Neural progenitor cell (in vitro differentiated cells): ENCODE data around the gene ILKAP. TPM values are rescaled to one million over a fixed set of nuclear protein-coding genes. Genes with fewer than 3 reads are reported as not detected.

Source experiments
- DNase-seq: peaks from one replicate; pipeline ENCODE4 v3.0.0-alpha.2; 2016; ENCODE audit warnings: low spot score
- H2AFZ ChIP-seq: fragments of 200-600 bp; sonication (generic); replicated peaks from 2 replicates; pipeline ENCODE4 v1.6.1; 2016; ENCODE audit warnings: antibody characterized with exemption
- H3F3A ChIP-seq: fragments of 200-600 bp; sonication (generic); 2 replicates; pipeline ENCODE4 v1.6.1; 2016; ENCODE audit warnings: antibody characterized with exemption, low read depth
- H3K27ac ChIP-seq: fragments of 200-600 bp; sonication (generic); 2 replicates; pipeline ENCODE4 v1.5.1; 2016; ENCODE audit warnings: mild to moderate bottlenecking
- H3K27me3 ChIP-seq: fragments of 200-600 bp; sonication (generic); 2 replicates; pipeline ENCODE4 v1.6.1; 2016; ENCODE audit warnings: mild to moderate bottlenecking, moderate library complexity
- H3K36me3 ChIP-seq: fragments of 200-600 bp; sonication (generic); 2 replicates; pipeline ENCODE4 v1.5.1; 2016
- H3K4me1 ChIP-seq: fragments of 200-600 bp; sonication (generic); 2 replicates; pipeline ENCODE4 v1.6.1; 2016; ENCODE audit warnings: mixed run types
- H3K4me2 ChIP-seq: fragments of 200-600 bp; sonication (generic); 2 replicates; pipeline ENCODE4 v1.6.1; 2016
- H3K4me3 ChIP-seq: fragments of 200-600 bp; sonication (generic); 2 replicates; pipeline ENCODE4 v1.5.1; 2016
- H3K79me2 ChIP-seq: fragments of 200-600 bp; sonication (generic); 2 replicates; pipeline ENCODE4 v1.6.1; 2016; ENCODE audit warnings: low read depth
- H3K9ac ChIP-seq: fragments of 200-600 bp; sonication (generic); 2 replicates; pipeline ENCODE4 v1.6.1; 2016
- H3K9me3 ChIP-seq: fragments of 200-600 bp; sonication (generic); 2 replicates; pipeline ENCODE4 v1.5.1; 2016; ENCODE audit warnings: low read depth
- H4K20me1 ChIP-seq: fragments of 200-600 bp; sonication (generic); 2 replicates; pipeline ENCODE4 v1.6.1; 2016; ENCODE audit warnings: low read depth
- H3K27ac Mint-ChIP-seq: 3 replicates; pipeline ENCODE4 v1.8.0; 2021; ENCODE audit warnings: mixed read lengths
- H3K27me3 Mint-ChIP-seq: 2 replicates; pipeline ENCODE4 v1.8.0; 2022; ENCODE audit warnings: low read depth, mild to moderate bottlenecking, inconsistent platforms, moderate library complexity, mixed read lengths; ENCODE audit not compliant: insufficient read depth
- H3K36me3 Mint-ChIP-seq: 3 replicates; pipeline ENCODE4 v1.8.0; 2021; ENCODE audit warnings: mixed read lengths
- H3K4me1 Mint-ChIP-seq: 3 replicates; pipeline ENCODE4 v1.8.0; 2021; ENCODE audit warnings: mixed read lengths
- H3K4me3 Mint-ChIP-seq: 3 replicates; pipeline ENCODE4 v1.8.0; 2021; ENCODE audit warnings: mild to moderate bottlenecking, moderate library complexity, mixed read lengths
- H3K9me3 Mint-ChIP-seq: 3 replicates; pipeline ENCODE4 v1.8.0; 2020; ENCODE audit warnings: mixed read lengths
- EZH2 ChIP-seq: fragments of 200-600 bp; sonication (generic); IDR thresholded peaks from 2 replicates; pipeline ENCODE4 v1.6.1; 2017; ENCODE audit warnings: antibody characterized with exemption, mild to moderate bottlenecking, moderate library complexity
- EZH2phosphoT487 ChIP-seq: fragments of 200-600 bp; sonication (generic); IDR thresholded peaks from 2 replicates; pipeline ENCODE4 v1.6.1; 2017; ENCODE audit warnings: antibody characterized with exemption
- total RNA-seq: library from RNA; depleted of rRNA; stranded (reverse); fragments of >200 nt; gene quantifications from 2 replicates; pipeline ENCODE4 v1.2.3, GENCODE V29; 2015; ENCODE audit warnings: low replicate concordance
- TF ChIP-seq, protein P1 (sequence below): fragments of 200-600 bp; sonication (generic); IDR thresholded peaks from 2 replicates; pipeline ENCODE4 v1.5.1; 2017; ENCODE audit warnings: antibody characterized with exemption, mild to moderate bottlenecking

ILKAP gene, protein sequence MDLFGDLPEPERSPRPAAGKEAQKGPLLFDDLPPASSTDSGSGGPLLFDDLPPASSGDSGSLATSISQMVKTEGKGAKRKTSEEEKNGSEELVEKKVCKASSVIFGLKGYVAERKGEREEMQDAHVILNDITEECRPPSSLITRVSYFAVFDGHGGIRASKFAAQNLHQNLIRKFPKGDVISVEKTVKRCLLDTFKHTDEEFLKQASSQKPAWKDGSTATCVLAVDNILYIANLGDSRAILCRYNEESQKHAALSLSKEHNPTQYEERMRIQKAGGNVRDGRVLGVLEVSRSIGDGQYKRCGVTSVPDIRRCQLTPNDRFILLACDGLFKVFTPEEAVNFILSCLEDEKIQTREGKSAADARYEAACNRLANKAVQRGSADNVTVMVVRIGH
- total RNA-seq = 19.0 and 24.7 TPM in 2 replicates

DNA sequence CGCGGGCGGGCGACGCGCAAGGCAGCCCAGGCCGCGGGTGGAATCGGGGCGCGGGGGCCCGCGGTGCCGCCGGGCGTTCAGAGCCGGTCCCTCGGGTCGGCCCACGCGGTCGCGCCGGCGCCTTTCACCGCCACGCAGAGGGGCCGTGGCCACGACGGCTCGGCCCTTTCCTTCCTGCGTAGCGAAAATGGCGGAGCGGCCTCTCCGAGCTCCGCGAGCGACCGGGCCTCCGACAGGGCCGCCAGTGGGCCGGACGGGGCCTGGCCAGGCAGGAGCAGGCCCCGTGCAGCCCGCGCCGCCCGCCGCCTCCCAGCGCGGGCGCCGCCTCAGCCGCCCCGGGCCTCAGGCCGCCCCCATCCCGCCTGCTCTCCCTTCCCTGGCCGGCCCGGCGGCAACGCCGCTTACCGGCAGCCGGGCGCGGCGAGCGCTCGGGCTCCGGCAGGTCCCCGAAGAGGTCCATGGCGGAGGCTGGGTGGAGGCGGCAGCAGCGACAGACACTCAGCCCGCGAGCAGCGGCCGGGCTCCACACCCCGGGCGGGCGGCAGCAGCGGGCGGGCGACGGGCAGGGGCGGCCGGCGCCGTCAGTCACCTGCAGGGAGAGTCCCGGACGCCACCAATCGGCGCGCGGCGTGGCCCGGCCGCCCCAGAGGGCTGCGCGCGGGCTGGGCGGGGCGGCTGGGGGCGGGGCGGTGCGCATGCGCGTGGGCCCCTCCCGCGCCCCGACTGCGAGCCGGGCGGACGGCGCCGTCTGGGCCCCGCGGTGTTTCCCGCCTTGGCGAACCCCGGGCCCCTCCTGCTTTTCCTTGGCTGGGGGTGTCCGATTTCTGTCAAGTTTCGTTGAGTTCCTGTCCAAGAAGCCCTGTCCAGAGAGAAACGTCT is at the start of gene ILKAP:
ILKAP (minus strand) TSS at position 602 of the 879 bp plus-strand sequence; CDS start at position 460, 142 bp downstream.
- Histone ChIP-seq H3K4me1 (no peaks in the 10 kb centered on the region), H4K20me1 (peaks cover 46% of the 10 kb centered on the region), H3K79me2 (peaks cover 48% of the 10 kb centered on the region), H3K27ac (no peak within 1 kb of the TSS), H2AFZ (peak within 1 kb of the TSS; percentile 58), H3K4me3 (peak within 1 kb of the TSS; percentile 90), H3K36me3 (no peaks in the 10 kb centered on the region), H3K27me3 (no peaks in the 10 kb centered on the region), H3K9me3 (no peaks in the 10 kb centered on the region), H3K9ac (peak within 1 kb of the TSS; percentile 75), H3F3A (peaks cover 14% of the 10 kb centered on the region), H3K4me2 (peak within 1 kb of the TSS; percentile 95)
- Mint-ChIP-seq H3K4me1 (peaks cover 23% of the 10 kb centered on the region), H3K27me3 (no peaks in the 10 kb centered on the region), H3K27ac (peak within 1 kb of the TSS; percentile 86), H3K4me3 (peak within 1 kb of the TSS; percentile 90), H3K36me3 (peaks cover 13% of the 10 kb centered on the region), H3K9me3 (peaks cover 4% of the 10 kb centered on the region)
- peak; percentile 94 for DNase-seq
- peak; percentile 5 for TF ChIP-seq EZH2
- TF ChIP-seq, protein P1, sequence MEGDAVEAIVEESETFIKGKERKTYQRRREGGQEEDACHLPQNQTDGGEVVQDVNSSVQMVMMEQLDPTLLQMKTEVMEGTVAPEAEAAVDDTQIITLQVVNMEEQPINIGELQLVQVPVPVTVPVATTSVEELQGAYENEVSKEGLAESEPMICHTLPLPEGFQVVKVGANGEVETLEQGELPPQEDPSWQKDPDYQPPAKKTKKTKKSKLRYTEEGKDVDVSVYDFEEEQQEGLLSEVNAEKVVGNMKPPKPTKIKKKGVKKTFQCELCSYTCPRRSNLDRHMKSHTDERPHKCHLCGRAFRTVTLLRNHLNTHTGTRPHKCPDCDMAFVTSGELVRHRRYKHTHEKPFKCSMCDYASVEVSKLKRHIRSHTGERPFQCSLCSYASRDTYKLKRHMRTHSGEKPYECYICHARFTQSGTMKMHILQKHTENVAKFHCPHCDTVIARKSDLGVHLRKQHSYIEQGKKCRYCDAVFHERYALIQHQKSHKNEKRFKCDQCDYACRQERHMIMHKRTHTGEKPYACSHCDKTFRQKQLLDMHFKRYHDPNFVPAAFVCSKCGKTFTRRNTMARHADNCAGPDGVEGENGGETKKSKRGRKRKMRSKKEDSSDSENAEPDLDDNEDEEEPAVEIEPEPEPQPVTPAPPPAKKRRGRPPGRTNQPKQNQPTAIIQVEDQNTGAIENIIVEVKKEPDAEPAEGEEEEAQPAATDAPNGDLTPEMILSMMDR = no peak

DNA sequence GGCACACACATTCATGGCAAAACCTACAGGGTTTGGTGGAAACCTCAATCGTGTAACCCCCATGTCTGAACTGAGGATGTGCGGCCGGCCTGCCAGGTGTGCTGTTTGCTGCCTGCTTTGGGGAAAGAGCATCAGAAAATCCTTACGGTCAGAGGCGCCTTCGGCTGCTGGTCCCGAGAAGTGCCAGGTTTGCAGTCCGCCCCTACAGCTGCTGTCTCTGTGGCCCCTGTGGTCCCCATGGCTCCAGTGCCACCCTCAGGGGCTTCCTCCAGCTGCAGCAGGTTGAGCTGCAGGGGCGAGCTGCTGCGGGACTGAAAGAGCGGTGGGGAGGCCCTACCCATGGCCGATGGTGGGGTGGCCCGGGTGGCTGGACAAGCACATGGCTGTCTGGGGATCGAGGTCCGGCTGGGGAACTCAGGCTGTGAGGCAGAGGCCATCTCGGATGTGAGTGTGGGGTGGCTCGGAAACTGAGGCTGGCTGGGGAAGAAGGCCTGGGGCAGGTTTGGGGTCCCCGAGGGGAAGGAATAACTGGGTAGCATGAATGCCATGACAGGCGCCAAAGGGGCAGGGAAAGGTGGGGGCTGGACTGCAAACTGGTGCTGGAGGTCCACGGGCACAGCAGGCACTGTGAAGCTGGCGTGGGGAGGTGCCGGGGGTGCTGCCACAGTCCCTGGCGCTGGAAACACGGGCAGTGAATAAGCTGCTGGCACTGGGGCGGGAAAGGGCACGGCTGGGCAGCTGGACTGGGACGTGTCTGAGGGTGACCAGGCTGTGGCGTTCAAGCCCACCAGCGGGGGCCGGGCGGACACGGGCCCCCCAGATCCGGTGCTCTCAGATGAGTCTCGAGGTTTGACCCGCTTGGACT is 49.5 kb upstream of the ILKAP start:
- peaks cover 4% of the 10 kb centered on the region for H3K4me1 Mint-ChIP-seq
- no peaks in the 10 kb centered on the region for H3K9me3 Mint-ChIP-seq
- no peaks in the 10 kb centered on the region for H3F3A ChIP-seq
- H3K4me2 ChIP-seq = no peak overlapping the region
- H2AFZ ChIP-seq = no peak overlapping the region
- no peak overlapping the region for H3K4me3 ChIP-seq
- DNase-seq = no peak
- no peaks in the 10 kb centered on the region for H3K4me1 ChIP-seq
- H4K20me1 ChIP-seq = peaks cover 7% of the 10 kb centered on the region
- H3K27me3 Mint-ChIP-seq = peaks cover 2% of the 10 kb centered on the region
- H3K27ac Mint-ChIP-seq = no peak overlapping the region
- TF ChIP-seq, protein P1 = no peak
- TF ChIP-seq EZH2phosphoT487 (no peak), EZH2 (no peak)
- H3K9me3 ChIP-seq = no peaks in the 10 kb centered on the region
- no peak overlapping the region for H3K27ac ChIP-seq
- H3K36me3 Mint-ChIP-seq = peaks cover 10% of the 10 kb centered on the region
- H3K4me3 Mint-ChIP-seq = no peak overlapping the region
- no peak overlapping the region for H3K9ac ChIP-seq
- no peaks in the 10 kb centered on the region for H3K79me2 ChIP-seq
- no peaks in the 10 kb centered on the region for H3K27me3 ChIP-seq
- H3K36me3 ChIP-seq = no peaks in the 10 kb centered on the region

DNA sequence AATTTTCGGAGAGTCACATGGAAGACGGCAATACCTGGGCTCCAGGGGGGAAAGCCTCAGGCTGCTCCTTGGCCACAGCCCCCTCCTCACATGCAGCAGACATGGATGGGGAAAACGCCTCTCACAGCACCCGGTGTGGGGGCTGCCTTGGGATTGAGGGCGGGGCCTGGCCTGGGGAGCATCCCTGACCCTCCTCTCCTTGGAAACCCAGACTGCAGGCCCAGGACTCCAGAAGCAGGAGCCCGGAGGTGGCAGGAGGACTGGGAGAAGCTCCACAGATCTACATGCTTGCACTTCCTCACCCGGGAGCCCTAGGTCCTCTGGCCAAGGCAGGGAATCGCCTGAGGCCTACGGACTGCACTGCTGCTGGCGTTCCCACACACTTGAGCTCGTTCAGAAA is 48.5 kb upstream of the ILKAP start:
- peaks cover 13% of the 10 kb centered on the region for H3K36me3 Mint-ChIP-seq
- H3K27me3 ChIP-seq = no peaks in the 10 kb centered on the region
- H3K9me3 ChIP-seq = no peaks in the 10 kb centered on the region
- no peak overlapping the region for H3K9ac ChIP-seq
- peaks cover 4% of the 10 kb centered on the region for H3K4me1 Mint-ChIP-seq
- no peak overlapping the region for H3K4me3 Mint-ChIP-seq
- no peak overlapping the region for H3K4me2 ChIP-seq
- no peak for TF ChIP-seq EZH2phosphoT487
- no peak for TF ChIP-seq EZH2
- TF ChIP-seq, protein P1 = no peak
- no peaks in the 10 kb centered on the region for H3K36me3 ChIP-seq
- no peak for DNase-seq
- H3K27ac Mint-ChIP-seq = no peak overlapping the region
- no peaks in the 10 kb centered on the region for H3K79me2 ChIP-seq
- no peaks in the 10 kb centered on the region for H3K4me1 ChIP-seq
- H2AFZ ChIP-seq = no peak overlapping the region
- H4K20me1 ChIP-seq = peaks cover 6% of the 10 kb centered on the region
- no peak overlapping the region for H3K4me3 ChIP-seq
- H3K27ac ChIP-seq = no peak overlapping the region
- H3F3A ChIP-seq = no peaks in the 10 kb centered on the region
- peaks cover 2% of the 10 kb centered on the region for H3K27me3 Mint-ChIP-seq
- H3K9me3 Mint-ChIP-seq = no peaks in the 10 kb centered on the region
